NK-92 treated with Interleukin-12 subunit alpha and Interleukin-12 subunit beta, amount 100 ng/mL, for 24 hours (cell line): ENCODE results near the gene MTFR2.
A peak's percentile ranks its signal among the peaks of the same experiment; 100 is the strongest.

Experiments
- DNase-seq: peaks from one replicate; lab custom pipeline; 2025; lab: John Stamatoyannopoulos, UW

MTFR2 gene

DNA sequence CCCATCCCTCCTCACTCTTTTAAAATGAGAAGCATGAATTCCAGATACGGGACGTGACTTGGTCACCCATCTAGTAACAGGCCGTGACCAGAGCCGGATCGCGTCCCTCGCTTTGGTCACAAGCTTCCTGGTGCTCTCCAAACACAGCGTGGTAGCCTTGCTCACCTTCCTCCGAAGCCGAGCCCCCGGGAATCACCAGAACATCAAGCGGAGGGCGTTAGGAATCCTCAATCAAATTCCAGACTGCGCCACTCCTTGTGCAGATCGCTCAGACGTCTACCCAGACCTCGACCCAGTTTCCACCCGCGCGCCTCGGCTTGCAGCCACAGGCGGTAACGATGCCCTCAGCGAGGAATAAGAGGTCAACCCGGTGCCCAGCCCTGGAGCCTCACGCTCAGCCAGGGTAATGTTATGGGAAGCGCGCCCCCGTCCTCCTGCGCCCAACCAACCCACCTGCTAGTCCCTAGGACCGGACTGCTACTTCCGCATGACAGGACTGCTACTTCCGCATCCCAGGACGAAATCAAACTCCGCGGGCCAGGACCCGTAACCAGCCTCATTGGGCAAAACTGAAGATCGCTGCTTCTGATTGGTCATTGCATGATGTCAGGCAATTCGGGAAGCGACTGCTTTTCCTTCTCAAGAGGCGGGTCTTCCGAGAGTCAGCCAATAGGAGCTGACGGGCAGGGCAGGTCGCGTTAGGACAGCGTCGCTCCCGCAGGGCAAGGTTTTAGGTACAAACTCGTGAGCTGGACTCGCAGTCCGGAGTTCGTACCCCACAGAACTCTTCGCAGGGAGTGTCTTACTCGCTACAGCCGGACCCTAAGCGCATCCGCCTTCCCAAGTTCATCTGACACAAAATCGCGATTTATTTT, at the start of gene MTFR2:
Gene MTFR2, minus strand, starts transcription at position 501 of the 875 bp plus-strand sequence. CDS start 1,212 bp downstream, outside the sequence.
- peak; percentile 89 for DNase-seq

DNA sequence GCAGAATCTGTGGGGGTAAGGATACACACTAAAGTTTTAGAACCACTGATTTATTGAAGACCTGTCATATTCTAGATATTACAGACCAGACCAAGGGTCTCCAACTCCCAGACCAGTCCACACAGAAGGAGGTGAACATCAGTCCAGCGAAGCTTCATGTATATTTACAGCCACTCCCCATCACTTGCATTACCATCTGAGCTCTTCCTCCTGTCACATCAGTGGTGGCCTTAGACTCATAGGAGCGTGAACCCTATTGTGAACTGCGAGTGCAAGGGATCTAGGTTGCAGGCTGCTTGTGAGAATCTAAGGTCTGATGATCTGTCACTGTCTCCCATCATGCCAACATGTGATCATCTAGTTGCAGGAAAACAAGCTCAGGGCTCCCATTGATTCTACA, 44.5 kb upstream of the MTFR2 start:
- no peak for DNase-seq

DNA sequence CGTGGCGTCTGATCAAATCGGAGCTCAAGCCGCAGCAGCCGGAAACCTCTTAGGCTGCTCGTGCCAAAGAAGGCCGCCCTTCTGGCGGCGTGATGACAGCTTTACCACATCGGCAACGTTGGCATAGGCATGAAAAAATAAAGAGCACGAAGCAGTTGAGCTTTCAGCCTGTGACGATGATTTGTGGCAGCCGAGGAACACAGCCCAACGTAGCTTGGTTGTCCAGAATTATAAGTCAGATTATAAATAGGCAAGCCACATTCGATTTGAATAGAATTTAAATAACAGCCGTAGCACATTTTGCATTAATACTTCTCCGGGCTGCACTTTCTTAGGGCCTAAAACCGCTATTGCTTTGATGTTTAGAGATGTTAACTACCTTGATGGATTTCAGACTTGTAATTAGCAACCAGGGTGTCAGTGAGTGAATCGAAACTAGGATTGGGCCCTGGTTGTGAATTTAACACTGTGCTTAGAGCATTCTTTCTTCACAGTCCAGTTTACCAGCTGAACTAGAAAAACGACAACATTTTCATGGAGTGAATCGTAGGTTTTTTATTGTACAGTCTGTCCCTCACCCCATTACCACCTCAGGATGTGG, 40.4 kb upstream of the MTFR2 start:
- peak; percentile 71 for DNase-seq

DNA sequence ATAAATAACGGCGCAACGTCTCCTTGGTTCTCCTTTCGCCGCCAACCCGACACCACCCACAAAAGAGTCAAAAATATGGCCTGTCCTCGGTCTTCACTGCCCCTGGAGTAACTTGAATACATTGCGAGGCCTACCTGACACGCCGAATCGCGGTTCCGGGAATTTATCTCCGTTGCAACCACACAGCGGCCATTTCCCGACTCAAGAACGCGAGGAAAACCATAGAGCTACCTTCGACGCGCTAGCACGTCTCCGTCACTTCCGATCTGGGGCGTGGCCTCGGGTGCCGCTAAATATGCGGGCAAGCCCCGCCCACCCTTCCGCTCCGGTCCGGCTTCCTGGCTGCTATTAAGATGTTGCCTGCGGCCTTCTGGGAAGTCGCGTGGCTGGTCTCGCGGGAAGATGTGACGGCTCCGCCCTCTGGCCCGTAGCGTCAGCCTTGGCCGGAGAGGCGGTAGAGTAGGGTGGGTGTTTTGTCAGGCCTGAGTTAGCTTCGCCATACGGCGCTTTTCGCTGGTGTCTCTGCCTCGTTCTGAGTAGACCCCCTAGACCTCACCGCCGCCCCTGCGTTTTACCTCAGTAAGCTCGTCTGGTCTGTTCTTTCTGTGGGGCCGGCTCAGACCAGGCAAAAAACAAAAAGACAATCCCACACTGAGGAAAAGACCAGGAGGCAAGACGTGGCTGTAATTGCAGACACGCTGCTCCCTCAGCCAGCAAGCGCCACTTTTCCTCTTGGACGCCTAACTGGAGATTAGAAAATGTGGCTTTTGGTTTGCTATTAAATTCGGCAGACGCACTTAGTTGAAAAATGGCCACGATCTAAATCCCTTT, 39.7 kb upstream of the MTFR2 start, which contains the start of gene BCLAF1:
Gene BCLAF1, minus strand, starts transcription at position 268 of the 831 bp plus-strand sequence. CDS start 9,980 bp downstream, outside the sequence.
- DNase-seq, result peak; percentile 98

DNA sequence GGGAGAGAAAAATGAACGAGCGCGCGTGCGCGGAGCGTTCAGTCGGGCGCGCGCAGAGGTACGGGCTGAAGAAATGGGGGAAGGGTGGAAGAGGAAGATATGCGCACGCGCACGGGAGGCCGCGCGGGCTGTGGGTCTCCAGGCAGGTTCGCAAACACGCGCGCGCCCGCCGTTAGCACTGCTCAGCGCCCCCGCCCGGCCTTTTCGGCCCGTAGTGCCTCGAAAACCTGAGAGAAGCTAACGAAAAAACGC, 39.1 kb upstream of the MTFR2 start:
- DNase-seq, result peak; percentile 90

DNA sequence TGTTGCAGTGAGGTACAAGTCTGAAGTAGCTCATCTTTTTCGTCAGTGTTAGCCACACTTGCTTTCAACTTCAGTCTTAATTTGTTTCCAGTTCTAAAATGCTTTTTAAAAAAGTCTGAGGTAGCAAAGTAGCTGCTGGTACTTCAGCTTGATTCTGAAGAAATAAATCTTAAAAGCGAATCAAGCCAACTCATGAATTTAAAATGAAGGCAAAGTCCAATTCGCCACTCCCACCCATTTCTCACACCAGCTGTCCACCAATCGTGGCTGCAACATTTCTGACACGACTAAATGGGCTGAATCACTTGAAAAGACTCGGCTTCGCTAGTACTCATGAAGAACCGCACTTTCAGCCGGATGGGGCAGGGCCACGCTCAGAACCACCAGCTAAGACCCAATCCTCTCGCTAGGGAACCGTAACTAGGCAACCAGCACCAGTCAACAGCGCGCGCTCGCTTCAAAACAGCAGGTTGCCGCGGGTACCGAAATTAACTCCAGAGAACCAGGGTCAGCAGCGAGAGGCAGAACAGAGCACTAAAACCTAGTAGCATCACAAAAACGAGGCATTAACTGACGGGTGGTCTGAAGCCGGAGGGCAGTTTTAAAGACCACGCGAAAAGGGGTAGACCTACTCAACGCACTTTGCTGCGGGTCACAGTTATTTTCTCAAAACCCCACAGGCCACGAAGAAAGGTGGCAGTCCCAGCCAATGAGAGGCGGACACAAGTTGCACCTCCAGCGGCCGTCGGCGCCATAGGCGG, 38.6 kb upstream of the MTFR2 start:
- peak; percentile 86 for DNase-seq

DNA sequence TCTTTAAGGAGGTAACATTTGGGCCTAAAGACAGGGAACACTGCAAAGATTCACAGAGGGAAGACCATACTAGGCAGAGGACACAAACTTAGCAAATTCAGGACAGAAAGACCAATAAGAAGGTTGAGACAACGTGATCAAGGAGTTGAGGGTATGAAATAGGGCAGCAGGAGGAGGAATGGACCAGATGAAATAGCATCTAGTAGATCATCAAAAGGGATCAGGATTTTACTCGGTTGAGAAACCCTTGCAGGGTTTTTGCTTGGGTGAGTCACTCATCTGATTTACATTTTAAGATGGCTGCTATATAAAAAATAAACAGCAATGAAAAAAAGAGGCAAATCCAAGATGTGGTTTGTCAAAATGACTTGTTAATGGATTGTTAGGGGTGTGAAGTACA, 34.8 kb upstream of the MTFR2 start:
- no peak for DNase-seq

DNA sequence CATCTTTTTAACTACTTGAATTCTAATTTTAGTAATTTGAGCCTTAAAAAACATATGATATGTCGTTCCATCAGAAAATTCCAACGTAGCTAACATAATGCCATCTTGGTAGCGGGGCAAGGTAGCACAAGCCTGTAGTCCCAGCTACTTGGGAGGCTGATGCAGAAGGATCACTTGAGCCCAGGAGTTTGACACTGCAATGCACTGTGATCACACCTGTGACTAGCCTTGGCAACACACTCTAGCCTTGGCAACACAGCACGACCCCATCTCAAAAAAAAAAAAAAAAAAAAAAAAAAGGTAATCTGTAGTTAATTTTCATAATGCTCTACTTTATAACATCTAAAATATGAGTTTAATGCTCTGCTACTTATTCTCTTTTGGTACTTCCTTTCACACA, 32.8 kb upstream of the MTFR2 start:
- DNase-seq, result no peak

DNA sequence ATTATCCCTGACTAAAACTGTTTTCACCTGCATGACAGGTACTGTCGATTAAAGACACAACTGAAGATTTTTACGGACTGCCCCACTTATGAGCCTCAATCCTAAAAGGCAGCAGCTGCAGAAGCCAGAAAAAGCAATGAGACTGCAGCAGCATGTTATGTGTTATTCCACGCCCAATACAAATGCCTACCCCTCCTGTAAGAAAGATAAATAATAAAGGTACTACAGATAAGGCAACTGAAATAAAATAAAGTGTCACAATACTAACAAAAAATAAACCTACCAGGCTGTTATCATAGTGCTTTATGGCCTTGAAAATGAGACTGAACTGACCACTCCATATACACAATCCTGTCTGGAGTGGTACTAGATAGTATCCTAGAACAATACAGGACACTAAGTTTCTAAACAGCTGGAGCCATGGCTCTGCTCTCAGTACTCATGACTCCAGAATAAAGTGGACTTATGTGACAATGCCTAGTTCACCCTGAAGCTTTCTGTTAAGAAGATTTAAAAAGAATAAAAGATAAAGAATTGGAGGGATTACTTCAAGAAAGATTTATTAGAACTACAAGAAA, 30.0 kb upstream of the MTFR2 start:
- DNase-seq, result no peak

DNA sequence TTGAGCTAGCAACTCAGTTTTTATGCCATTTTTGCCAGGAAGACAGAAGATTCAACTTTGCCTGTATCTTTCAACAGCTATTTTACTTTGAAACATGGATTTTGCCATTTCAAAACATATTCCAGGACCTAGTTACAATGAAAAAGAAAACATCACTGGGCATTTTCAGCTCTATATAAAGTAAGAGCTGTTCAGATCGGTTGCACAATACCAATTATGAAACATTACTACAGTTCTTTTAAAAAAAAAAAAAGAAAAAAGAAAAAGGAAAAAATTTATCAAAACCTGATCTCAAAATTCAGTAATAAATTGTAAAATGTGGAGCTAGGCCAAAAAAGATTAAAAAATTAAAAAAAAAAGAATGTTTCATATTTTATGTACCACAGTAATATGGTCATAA, 24.0 kb upstream of the MTFR2 start:
- no peak for DNase-seq

DNA sequence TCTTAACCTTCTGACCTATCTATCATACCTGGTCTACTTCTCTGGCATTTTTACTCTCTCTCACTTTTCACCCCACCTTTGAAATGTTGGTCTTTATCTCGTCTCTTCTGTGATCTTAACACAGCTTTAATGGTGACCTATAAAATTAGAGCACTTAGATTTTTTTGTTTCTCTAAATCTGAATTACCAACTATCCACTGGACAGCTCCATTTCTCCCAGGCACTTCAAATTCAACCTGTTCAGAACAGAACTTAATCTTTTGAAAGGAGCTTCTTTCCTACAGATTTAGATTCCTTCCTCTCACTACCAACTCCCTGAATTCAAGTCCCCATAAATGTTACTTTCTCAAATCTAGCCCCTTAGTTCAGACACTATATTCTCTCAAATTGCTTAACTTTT, 15.0 kb upstream of the MTFR2 start:
- DNase-seq, result no peak

DNA sequence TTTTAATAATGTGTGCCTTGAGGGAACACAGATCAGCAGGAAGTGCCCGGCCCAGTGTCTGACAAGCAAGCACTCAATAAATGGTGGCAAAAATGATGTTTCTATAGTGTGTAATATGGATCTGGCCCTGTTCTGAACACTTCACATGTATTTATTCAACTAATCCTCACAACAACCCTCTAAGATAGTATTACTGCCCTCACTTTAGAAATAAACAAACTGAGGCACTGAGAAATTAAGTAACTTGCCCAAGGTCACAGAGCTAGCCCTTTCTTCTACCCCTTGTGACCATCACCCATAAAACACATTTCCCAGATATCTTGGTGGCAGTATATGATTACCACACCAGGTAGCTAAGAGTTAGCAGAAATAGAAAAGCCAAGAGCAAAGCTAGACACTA, 12.8 kb upstream of the MTFR2 start:
- no peak for DNase-seq

DNA sequence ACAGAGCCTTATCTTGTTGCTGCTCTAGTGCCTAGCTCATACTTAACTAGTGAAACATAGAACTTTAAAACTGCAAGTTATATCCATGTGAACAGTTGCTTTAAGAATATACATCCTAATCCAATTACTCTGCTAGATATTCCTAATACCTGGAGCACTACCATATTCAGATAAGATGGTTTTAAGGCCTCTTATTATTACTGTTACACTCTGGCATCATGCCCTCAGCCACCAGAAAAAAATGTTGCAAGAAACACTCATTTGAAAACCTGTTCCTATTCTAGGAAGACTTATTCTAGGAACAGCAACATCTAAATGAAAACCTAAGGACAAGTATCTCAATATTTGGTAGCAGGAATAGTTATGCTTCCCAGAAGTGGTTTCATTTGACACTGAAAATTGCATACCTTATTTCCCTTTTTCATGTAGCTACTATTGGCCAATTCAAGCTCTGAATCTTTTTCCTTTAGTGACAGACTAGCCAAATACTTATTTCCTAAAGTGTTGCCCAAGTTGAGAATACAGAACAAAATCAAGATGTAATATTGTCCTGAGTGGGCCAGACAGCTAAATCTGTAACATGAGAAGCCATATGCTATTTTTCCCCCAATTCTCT, 4.8 kb upstream of the MTFR2 start:
- no peak for DNase-seq

DNA sequence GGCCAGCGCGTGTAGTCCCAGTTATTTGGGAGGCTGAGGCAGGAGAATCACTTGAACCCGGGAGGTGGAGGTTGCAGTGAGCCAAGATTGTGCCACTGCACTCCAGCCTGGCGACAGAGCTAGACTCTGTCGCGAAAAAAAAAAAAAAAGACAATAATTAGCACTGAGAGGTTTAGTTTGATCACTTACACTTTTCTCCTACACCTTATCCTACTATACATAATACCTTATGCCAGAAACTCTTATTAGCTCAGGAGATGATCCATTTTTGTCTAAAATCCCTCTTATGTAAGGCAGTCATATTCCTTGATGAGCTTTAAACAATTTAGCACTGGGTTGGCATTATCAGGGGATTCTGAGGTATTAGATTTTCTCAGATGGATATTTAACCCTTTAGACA, 3.6 kb upstream of the MTFR2 start:
- no peak for DNase-seq

DNA sequence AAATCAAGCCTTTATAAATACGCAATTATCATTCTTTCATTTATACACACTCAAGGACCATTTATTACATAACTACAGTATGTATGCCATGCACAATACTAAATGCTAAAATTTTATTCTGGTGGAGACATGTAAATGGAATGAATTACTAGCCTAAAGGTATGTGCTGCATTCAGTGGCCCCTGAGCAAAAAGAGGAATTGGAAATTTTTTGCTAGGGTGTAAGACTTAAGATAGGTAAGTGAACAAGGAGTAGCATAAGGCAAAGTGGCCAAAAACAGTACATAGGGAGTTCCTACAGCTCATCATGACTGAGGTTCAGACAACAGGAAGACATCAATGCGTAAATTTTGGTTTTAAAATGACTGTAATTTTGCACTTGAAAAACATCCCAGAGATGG, 2.3 kb upstream of the MTFR2 start:
- DNase-seq, result no peak

DNA sequence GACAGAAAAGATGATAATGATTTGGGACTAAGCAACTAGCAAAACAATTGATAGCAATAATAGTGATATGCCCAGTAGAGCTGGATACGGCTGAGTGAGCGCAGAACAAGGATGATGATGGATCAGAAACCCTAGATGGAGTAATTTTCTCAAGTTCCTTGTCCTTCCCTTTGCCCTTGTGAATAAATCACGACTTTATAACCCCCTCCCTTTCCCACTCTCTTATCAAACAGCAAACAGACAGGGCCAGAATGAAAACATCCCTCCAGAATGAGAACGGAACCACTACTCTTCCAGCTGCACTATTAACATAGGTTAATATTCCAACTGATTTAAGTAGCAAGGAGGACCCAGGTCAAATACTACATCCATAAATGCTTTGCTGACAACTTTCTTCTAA, 1.3 kb upstream of the MTFR2 start:
- no peak for DNase-seq

DNA sequence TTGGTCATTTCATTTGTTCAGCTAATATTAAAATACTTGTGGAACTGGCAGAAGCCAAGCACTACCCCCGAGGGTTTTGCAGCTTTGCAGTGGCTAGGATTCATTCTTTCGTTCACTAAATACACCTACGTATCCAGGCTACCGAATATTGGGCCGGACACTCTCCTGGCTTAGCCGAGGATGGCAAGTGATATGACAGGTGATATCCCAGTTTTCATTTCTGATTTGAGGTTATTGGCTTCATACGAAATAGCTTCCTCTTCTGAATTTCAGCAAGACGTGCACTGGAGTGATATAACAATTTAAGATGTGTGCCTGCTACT, 536 bp upstream of the MTFR2 start:
- no peak for DNase-seq

DNA sequence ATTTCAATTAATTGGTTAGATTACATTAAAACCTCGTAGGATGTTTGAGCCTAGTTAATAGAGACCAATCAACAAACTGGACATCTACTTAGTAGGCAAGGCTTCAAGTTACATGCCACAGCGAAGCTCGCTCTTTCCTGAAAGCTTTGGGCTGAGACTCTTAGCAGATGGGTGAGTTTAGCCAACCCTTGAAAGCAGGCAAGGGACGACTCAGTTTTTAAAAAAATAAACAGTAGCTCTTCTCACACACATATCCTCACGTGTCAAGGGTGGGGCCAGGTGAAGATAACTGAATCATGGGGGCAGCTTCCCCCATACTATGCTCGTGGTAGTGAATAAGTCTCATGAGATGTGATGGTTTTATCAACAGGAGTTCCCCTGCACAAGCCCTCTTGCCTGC, 775 bp downstream of the MTFR2 start:
- no peak for DNase-seq

DNA sequence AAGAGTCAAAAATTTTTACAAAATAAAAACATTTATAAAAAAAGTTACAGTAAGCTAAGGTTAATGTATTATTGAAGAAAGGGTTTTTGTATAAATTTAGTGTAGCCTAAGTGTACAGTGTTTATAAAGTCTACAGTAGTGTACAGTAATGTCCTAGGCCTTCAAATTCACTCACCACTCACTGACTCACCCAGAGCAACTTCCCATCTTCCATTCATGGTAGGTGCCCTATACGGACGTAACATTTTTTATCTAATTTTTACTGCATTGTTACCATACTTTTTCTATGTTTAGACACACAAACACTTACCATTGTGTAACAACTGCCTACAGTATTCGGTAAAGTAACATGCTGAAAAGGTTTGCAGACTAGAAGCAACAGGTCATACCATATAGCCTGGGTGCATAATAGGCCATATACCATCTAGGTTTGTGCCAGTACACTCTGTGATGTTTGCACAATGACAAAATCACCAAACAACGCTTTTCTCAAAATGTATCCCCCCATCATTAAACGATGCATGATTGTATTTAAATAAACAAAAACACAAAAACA, 6.0 kb downstream of the MTFR2 start:
- no peak for DNase-seq

DNA sequence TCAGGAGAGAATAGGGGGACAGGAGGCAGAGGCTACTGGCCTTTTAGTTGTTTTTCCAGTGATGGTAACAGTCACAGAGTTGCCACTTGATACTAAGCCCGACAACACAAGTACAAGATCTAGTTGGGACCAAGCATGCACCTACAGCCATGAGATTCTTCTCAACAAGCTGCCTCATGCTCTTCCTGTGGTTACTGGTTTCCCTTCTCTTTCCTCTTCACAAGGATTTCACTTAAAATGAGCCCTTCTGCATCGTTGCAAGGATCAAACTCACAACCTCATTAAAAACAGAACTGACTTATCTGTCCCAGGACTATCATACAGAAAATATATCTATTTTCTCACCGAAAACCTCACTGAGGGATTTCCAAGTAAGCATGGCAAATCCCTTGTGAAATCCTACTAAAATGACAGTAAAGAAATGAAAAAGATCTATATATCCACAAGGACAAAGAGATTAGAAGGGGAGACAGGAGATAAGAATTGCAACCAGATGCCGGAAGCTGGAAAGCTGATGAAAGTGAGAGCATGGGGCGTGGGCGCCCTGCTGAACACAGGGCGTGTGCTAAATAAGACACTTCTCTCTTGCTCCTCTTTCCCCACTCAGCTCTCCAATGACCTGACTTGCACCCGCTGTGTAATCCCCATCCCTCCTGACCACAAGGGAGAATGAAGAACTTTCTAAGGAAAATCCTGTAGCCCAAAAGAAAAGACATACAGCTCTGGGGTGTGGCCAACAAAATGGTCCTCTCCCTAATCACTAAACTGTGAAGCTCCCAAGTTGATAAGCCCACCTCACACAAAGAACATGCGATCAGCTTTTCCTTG, 13.4 kb downstream of the MTFR2 start:
- DNase-seq, result no peak
